SIG-M5 (cell line): Measurements from ENCODE around the gene RGS10.

Experiments used
- DNase-seq: peaks from one replicate; lab custom pipeline; 2025; lab: John Stamatoyannopoulos, UW

RGS10 gene

DNA sequence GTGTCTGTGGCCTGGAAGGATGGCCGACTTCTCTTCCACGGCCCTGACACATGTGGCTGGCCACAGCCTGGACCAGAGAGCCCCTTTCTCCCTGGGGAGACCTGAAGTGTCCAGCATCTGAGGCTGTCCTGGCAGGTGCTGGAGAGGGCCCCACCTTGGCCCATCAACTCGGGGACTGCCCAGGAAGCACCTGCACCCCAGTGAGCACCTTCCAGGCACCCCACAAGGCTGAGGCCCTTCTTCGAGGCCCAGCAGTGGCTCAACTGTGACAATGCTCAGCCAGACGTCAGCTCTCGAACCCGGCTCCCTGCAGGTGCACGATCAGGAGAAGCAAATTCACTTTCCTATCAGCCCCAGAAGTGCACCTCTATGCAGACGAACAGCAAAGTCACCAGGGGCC, 24.3 kb downstream of the RGS10 start:
- DNase-seq = no peak

DNA sequence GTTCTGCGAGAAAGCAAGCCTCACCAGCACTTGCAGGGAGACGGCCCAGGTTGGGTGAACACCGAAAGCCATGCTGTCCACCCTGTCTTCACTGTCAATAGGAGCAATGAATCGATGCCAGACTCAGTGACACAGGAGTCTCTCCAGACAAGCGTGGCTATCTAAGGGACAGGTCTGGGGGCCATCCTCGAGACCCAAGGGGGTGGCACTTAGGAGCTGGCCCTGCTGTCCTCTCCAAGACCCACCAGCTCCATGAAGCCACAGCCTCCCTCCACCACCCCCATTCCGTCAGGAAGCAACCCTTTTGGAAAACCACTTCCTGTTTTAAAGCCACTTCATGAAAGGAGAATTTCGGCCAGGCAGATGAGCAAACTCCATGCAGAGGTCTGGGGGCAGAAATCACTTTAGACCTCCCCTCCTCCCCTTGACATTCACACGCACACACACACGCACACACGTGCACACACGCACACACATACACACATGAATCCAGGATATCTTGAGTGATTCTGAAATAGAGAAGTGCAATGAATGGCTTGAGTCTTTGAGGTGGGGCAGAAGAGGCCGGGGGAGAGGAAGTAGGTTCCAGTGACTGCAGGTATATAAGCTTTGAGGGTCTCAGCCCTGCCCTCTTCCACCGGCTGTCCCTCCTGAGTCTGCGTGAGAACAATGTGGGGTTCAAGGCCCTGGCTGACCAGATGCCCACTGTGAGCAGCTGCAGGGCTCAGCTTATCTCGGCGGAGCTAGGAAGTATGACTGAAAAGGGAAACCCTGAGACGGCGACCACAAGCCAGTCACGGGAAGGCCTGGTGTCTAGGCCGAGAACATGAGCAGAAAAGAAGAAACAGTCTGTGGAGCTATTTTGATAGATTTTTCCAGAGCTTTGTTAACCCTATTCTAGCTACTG, 25.0 kb downstream of the RGS10 start:
- DNase-seq = peak; percentile 6

DNA sequence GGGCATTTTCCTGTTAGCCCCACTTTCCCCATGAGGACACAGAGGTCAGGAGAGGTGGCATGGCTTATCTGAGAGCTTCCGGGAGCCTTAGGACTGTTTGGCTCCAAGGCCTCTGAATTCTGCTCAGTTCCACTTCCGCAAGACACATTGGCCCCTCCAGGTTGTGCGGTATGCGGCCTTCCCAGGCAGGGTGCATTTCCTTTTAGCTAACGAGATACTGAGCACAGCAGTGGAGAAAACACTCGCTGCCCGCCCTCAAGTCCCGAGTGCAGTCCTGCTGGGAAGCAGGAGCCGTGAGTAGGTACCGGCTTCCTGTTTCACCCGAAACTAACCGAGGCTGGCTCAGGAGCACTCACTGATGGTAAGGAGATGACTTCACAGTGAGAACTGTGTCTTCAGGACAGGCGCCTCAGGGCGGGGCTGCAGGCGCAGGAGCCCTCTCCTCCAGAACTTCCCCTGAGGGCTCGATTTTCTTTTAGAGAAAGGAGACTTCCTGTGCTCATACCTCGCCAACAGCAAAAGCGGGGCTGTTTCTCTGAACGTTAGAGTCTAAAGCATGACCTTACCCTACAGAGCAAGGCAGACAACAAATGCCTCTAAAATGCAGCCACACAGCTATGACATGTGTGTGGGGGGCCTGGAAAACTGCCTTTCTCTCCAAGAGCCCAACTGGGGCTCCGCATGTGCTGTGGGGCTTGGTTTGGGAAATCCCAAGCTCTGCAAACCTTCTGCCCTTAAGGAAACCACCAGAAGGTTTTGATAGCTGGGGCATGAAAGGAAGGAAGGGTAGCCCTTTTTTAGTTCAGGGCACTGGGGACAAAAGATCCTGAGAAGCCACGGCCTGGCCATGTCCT, 25.9 kb downstream of the RGS10 start:
- DNase-seq = peak; percentile 70

DNA sequence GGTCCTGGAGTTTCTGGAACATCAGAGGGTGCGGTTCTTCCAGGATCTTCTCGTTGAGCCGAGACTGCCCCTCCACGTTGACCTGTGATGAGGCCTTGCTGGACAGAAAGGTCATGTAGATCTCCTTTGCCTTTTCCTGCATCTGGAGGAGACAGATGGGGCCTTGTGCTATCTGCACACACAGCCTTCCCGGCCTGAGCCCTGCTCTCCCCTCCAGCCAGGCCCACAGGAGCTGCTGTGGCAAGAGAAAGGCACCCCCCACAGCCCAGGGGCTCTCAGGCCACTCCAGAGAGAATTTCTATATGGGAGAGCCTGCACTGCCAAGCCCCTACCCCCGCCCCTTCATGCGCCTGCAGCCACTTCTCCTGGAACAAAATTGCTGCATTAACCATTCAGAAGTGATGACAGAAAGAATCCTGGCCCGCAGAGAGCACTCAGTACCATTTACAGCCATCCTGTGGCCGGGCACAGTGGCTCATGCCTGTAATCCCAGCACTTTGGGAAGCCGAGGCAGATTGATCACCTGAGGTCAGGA, 26.9 kb downstream of the RGS10 start:
- no peak for DNase-seq

DNA sequence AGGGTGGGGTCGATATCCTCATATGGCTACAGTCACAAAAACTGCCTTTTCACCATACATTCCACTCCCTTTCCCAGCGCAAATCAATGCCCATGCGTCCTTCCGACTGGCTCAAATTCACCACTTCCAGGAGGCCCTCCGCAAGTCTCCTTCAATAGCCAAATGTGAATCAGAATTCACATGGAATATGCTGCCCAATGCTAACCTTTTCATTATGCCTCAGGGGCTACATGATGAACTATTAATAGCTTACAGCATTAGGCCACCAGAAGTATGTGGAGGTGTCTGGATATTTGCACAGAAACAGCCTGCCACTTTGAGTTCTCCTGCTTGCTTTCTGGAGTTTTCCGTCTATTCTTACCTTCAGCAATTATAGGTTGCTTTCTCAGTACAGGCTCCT, 27.7 kb downstream of the RGS10 start:
- no peak for DNase-seq

DNA sequence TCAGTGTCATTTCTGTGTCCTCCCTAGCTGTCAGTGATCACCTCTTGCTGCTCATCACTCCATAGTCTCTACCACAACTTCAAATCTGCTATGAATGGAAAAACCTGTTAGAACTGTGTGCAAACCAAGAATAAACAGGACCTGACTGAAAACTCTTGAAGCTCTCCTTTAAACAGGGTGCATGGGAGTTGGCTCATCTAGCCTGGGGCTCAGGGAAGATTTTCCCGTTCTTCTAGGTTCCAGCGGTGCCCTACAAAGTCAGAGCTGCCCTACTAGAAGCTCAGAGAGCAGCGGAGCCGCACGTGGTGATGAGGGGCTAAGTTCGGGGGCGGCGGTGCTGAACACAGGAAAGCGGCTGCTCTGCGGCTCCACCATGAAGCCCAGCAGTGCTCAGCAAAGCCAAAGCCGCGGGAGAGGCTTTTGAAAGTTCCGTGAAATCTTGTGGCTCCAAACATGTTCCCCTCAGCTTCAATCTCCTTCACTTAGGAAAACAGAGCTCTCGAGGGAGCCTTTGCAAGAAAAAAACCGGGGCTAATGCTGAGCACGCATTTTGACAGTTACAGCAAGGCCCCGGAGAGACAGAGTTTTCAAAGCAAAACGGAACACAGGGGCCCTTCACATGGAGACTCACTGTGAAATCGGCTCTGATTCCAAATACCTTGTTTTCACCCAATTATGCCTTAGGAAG, 30.5 kb downstream of the RGS10 start:
- no peak for DNase-seq

DNA sequence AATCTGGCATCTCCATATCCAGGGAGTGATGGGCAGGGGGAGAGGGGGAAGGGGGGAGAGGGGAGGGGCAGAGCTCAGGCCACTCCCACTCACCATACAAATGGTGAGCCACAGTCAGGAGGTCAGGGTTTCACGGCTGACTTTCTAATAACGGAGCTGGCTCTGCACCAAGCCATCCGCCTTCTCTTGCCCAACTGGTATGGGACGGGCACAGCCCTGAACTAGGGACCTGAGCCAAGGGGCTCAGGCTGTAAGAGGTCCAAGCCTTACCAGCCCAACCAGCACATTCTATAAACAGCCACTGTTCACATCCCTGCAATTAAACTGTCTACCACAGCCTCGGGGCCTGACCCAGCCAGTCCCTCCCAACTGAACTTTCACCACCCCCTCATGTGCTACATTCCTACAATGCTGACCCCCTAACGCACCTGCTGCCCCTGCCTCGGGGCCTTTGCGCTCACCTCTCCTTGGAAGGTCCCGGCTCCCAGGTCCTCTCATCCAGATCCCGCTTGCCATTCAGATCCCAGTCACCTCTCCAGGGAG, 32.5 kb downstream of the RGS10 start:
- DNase-seq = no peak

DNA sequence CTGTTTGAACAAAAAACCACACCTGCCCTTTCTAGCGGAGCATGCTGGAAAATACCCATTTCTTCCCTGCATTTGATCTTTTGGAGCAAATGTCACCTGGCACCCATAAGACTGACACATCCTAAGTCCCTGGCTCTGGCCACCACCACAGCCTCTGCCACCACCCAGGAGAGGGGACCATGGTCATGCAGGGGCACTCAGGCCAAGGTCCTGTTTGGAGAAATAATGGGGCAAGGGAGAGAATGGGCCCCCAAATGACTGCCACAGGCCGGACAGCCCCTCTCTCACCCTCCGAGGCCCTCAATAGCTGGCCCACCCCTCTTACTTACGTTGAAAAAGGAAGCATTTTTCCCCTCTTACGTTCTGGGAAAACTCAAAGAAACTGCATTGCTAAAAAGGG, 35.4 kb downstream of the RGS10 start:
- no peak for DNase-seq

DNA sequence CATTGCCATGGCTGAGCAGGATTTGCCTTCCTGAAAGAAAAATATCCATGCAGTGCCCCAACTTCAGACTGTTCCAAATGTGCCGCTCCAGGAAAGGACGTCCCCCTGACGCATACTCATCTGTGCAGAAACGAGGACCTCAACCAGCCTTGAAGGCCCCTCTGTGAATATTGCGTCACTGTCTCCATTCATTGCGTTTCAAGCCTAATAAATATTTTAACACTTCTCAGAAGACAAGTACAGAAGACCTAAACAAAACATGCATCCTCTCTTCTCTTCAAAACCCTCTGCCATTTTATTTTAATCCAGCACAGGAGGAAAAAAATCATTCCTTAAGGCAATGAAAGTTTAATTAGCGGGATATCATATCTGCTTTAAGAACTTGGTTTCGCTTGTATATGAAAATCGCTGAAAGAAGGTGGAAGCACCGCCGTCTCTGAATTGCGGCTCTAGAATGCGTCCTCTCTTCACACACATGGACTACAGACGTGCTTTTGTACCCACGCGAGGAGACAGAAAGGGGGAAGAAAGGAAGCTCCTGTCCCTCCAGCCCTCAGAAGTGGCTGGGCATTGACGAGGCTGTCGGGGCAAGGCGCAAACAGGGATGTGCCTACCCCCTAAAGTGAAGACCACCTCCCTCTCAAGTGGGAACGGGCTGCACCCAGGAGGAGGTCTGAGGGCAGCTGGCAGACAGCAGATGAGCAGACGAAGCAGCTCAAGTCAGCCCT, 36.8 kb downstream of the RGS10 start:
- DNase-seq = no peak

DNA sequence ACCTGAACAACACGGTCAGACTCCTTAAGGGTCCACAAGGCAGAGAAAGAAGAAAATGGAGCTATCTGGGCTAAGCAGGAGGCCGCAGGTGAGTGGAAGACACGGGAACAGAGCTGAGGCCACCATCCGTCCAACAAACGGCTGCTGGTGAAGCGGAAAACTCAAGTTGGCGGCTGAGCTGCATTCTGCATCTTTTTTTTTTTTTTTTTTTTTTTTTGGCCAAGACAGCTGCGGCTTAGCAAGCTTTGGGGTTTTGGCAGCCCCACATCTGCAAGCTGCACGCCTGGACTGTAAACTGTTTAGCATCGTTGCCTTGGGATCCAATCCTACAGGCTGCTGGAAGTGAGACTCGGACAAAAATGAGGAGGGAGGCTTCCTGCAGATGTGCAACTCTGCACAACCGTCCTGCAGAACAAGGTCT, 37.4 kb downstream of the RGS10 start:
- DNase-seq = no peak

DNA sequence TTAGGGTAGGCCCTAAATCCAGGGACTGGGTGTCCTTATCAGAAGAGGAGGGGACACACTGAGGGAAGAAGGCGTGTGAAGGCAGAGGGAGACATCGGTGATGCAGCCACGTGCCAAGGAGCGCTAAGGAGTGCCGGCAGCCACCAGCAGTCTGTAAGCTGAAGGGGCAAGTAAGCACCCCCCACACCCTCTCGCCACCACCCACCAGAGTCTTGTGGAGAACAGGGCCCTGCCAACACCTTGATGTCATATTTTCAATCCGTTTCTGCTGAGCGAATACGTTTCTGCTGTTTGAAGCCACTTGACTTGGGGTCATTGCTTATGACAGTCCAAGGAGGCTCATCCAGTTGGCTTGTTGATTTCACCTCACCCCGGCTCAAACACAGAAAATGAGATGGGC, 37.9 kb downstream of the RGS10 start:
- no peak for DNase-seq

DNA sequence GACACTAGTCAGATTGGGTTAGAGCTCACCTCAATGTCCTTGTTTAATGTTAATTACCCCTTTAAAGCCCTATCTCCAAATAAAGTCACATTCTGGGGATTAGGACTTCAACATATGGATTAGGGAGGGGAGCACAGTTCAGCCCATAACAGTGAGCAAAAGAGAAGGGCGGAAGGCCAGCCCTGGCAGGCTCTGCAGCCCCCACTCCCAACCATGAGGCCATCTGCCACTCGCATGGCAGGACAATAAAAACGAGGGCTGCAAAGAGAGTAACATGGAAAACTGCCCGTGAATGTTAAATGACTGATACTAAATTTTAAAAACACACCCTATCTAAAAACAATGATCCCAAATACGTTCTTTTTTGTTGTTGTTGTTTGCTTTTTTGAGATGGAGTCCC, 38.7 kb downstream of the RGS10 start:
- DNase-seq = no peak

DNA sequence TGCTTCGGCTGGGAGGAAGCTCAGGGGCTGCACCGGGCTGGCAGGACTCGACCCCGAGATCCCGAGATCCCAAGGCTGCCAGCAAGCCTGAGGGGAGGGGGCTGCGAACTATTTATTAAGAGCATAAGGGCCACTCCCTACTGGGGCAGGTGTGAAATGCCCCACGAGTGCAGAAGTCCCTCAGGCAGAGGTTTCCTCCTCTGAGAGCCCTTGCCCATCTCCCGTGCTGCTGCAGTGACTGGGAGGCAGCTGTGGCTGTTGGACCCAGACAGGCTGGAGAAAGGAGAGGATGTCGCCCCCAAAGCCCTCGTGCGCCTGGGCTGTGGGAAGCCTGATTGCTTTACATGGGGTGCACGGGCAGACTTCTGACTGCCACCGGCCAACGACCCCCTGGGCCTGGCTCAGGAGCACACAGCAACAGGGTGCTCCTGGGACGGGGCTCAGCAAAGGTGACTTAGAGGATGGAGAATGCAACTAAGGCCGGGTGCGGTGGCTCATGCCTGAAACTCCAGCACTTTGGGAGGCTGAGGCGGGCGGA, 39.8 kb downstream of the RGS10 start:
- no peak for DNase-seq

DNA sequence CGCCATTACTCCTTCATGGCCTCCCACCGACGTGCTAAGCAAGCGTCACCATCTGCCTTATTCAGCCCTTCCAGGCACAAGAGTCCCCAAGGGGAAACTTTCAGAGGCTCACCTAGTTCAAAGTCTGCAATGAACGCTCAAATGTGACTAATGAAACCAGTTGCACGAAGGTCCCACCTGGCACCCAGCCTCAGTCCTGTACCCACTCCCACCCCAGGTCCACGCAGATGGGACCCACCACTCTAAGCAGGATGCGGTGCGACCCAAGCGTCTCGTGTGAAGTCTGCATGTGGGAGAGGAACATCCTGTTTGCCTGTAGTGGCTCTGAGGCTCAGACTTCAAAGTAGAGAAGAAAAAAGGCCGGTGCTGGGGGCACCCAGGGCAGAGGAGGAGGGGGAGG, 40.3 kb downstream of the RGS10 start:
- no peak for DNase-seq

DNA sequence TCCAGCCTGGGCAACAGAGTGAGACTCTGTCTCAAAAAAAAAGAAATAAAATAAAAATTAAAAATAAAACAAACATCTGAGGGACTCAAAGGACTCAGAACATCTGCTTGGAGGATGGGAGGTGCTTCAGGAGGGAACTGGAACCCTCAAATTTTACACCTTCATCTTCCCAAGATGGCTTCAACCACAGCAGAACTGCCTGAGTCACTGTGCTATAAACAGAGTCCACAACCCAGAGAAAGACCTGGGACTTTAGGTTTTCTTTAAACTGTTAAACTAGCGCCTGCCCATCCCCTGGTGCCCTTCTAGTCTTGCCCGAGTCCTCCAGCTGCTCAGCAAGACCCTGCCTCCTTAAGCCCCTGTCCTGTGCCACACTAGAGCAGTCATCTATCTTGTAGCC, 40.8 kb downstream of the RGS10 start:
- no peak for DNase-seq

DNA sequence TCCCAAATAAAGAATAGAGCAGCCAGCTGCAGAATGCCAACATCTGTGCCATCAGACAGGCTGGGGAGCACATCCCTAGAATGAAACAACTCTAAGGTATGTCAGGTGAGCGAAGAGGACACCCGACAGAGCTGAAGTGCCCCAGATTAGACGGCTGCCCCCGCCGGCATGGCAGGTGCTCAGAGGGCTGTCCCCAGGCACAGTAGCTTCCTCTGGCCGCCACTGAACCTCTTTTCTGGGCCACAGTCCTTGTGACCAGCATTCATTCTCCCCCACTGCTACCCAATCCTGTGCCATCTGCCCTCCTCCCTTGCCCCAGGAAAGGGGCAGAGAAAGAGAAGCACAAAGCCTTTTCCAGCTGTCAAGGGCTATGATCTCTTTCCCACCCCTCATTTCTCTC, 41.7 kb downstream of the RGS10 start:
- DNase-seq = no peak

DNA sequence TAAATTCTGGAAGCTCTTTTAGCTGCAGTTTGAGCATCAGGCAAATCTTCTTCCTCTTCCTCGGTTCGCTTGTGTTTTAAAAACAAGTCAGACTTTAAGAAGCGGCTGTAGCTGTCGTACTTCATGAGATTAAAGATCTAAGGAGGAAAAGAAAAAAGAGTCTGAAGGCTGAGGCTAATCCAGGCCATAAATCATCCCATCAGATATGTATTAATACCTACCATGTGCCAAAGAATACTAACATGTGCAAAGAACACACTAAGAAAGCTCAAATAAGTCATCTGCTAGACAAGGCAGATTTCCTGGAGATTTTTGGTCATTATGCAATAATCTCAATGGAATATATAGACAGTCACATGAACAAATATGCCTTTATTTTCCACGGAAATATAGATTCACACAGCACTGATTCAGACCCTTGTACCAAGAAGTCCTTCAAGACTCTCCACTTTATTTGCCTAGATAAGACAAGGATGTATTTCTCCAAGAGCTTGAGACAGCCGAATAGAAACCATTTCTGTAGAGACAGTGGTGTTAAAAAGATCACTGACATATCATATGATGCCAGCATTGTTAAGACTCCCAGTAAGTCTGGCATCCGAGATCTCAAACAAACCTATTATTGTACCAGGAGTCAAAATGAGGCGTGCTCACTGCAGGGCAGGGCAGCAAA, 42.3 kb downstream of the RGS10 start:
- DNase-seq = no peak

DNA sequence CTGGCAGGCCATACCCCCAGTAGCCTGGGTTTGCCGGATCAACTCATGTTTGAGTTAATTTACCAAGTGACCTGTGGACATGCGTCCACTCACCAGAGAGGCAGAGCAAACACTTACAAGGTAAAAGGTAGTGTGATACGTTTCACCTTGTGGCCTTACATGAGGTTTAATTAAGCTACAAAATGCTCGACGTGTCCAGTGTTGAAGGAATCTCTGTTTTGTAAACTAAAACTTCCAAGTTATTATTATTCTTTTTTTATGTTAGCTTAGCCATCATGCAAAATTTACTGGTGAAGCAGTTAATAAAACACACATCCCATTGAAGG, 42.9 kb downstream of the RGS10 start:
- DNase-seq = no peak

DNA sequence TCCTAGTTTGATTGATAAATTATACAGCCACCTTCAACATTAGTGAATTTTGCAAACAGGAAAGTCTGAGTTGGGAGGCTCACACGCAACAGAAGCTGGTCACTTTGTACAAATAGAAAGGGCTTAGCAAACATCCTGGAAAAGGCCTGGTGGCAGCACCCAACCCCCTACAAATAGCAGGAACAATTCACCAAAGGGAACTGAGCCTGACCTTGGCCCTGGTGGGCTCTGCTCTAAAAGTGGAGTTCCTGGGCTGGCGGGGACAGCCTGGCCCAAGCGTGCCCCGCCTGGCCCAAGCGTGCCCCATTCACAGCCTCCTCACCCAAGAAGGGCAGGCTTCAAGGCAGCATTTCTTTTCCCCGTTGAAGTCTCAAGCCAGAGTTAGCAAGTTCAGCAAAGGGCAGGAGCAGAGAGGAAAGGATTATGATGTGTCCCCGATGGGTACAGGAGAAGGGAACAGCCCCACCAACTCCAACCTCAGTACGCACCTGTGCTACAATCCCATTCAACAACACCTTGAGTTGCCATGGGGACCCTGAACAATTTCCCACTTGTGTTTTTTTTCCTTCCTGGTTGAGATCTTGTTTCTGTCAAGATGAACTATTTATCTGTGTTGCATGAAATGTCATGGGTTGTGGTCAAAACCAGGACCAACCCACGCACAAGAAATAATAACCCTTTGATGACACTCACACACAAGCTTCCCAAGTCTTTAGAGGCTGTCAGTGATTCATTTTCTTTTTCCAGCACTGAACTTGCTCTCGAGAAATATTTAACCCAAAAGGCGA, 43.4 kb downstream of the RGS10 start:
- no peak for DNase-seq

DNA sequence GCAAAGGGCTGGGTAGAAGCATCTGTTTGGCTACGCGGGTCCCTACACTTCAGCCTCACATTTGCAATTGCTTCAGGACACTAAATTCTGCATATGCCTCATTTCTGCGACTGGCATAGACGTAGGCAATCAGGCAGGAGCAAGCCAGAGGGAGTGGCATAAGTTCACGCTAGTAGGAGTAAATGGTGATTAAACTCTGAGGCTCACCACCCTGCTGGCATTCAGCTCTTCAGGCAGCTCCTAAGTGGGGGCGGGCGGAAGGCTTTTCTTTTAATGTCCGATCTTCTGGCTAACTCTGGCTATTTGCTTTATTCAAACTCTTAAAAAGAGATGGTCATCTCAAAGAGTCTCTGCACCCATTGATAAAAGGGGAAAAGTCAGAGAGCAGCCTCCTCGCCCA, 45.3 kb downstream of the RGS10 start:
- DNase-seq = no peak
